Mesendoderm (in vitro differentiated cells): ENCODE measurements around the gene C5.
"Not testable (repeated sequence)": the region's sequence is repeated elsewhere in the genome, so short reads cannot be mapped to it uniquely, and the experiment has no call there.

Experiments
- DNase-seq: peaks from one replicate; pipeline ENCODE4 v3.0.0; 2013
- H2AK5ac ChIP-seq: 2 replicates; pipeline ENCODE4 v1.6.1; 2013; ENCODE audit warnings: low read length, inconsistent platforms
- H2BK120ac ChIP-seq: 2 replicates; pipeline ENCODE4 v1.6.1; 2013; ENCODE audit warnings: low read depth, mild to moderate bottlenecking, low read length, moderate library complexity, mixed read lengths
- H2BK15ac ChIP-seq: replicated peaks from 2 replicates; pipeline ENCODE4 v1.6.1; 2013; ENCODE audit warnings: low read depth, mild to moderate bottlenecking, moderate library complexity
- H2BK5ac ChIP-seq: 2 replicates; pipeline ENCODE4 v1.6.1; 2013; ENCODE audit warnings: low read length, inconsistent platforms
- H3K18ac ChIP-seq: 2 replicates; pipeline ENCODE4 v1.6.1; 2013; ENCODE audit warnings: mild to moderate bottlenecking, low read length, mixed read lengths
- H3K23ac ChIP-seq: one replicate; pipeline ENCODE4 v1.6.1; 2013; ENCODE audit warnings: low read length
- H3K27ac ChIP-seq: 2 replicates; pipeline ENCODE4 v1.5.1; 2013; ENCODE audit warnings: low read depth, mild to moderate bottlenecking, inconsistent platforms, low read length, moderate library complexity
- H3K27me3 ChIP-seq: 2 replicates; pipeline ENCODE4 v1.6.1; 2013; ENCODE audit warnings: low read length, control low read depth, mild to moderate bottlenecking, inconsistent platforms; ENCODE audit not compliant: insufficient read depth, poor library complexity
- H3K36me3 ChIP-seq: 2 replicates; pipeline ENCODE4 v1.6.1; 2013; ENCODE audit warnings: low read length, inconsistent platforms; ENCODE audit not compliant: control insufficient read depth, insufficient read depth
- H3K4ac ChIP-seq: one replicate; pipeline ENCODE4 v1.6.1; 2013; ENCODE audit warnings: low read depth, mild to moderate bottlenecking, low read length, moderate library complexity
- H3K4me1 ChIP-seq: 2 replicates; pipeline ENCODE4 v1.6.1; 2013; ENCODE audit warnings: low read depth, low read length, inconsistent platforms; ENCODE audit not compliant: control insufficient read depth
- H3K4me2 ChIP-seq: 2 replicates; pipeline ENCODE4 v1.6.1; 2013; ENCODE audit warnings: low read length
- H3K4me3 ChIP-seq: 2 replicates; pipeline ENCODE4 v1.5.1; 2013; ENCODE audit warnings: mild to moderate bottlenecking, low read length
- H3K56ac ChIP-seq: one replicate; pipeline ENCODE4 v1.6.1; 2013; ENCODE audit warnings: low read length
- H3K79me1 ChIP-seq: 2 replicates; pipeline ENCODE4 v1.6.1; 2013; ENCODE audit warnings: low read length, inconsistent platforms
- H3K79me2 ChIP-seq: 2 replicates; pipeline ENCODE4 v1.6.1; 2013; ENCODE audit warnings: mild to moderate bottlenecking, low read length; ENCODE audit not compliant: control insufficient read depth, insufficient read depth
- H3K9ac ChIP-seq: 2 replicates; pipeline ENCODE4 v1.6.1; 2013; ENCODE audit warnings: low read length, inconsistent platforms
- H4K5ac ChIP-seq: one replicate; pipeline ENCODE4 v1.6.1; 2013; ENCODE audit warnings: low read length
- H4K8ac ChIP-seq: one replicate; pipeline ENCODE4 v1.6.1; 2013; ENCODE audit warnings: low read depth, mild to moderate bottlenecking, control low read depth, low read length, moderate library complexity
- WGBS: extraction: QIAGEN DNeasy Blood & Tissue Kit; methylation state at CpG from one replicate; pipeline ENCODE4 v1.1.7; 2013; ENCODE audit warnings: low lambda C conversion rate, missing lambda C conversion rate; ENCODE audit not compliant: insufficient coverage; ENCODE audit errors: extremely low coverage; 5-methylcytosine and 5-hydroxymethylcytosine counted together

The C5 gene

DNA sequence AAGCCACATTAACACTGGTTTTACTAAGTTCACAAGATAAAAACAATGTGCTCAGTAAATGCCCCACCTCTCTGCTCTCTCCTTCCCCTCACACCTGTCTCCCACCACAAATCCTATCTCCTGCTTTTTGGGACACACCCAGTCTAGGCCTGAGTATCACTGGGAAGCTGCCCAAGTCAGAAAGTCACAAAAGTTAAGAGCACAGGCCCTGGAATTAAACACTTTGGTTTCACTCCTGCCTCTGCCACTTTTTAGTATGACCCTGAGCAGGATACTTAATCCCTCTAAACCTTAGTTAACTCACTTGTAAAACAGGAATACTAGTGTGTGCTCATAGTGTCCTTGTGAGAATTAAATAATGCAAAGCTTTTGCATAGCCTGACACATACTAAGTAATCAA lies 11.3 kb downstream of the C5 start:
- no peak overlapping the region for H3K27ac ChIP-seq

DNA sequence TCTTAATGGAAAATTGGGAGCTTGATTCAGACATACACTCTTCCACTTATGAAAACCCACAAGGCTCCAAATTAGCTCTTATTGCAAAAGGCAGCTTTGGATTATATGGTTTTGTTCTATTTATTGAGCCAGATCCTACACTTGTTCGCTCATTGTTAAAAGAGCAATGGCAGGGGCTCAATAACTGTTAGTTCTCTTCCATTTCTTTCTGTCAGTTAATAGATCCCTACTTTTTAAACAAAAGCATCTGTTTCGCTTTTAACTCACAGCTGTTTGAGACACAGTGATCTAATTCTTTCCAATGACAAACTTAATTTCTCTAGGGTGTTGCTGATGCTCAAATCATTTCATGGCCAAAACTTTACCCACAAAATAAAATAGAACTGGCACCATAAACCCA lies 11.7 kb downstream of the C5 start:
- no peaks in the 10 kb centered on the region for H3K27me3 ChIP-seq
- WGBS = no CpG with 5 or more reads among the region's 2 CpGs
- no peaks in the 10 kb centered on the region for H3K4me1 ChIP-seq
- H3K18ac ChIP-seq = no peak overlapping the region
- H3K23ac ChIP-seq = no peak overlapping the region
- no peak overlapping the region for H3K27ac ChIP-seq
- no peak overlapping the region for H3K4me3 ChIP-seq
- H3K4ac ChIP-seq = no peak overlapping the region
- no peaks in the 10 kb centered on the region for H3K79me2 ChIP-seq
- no peak overlapping the region for H4K5ac ChIP-seq
- no peak overlapping the region for H3K9ac ChIP-seq
- no peaks in the 10 kb centered on the region for H3K79me1 ChIP-seq
- H3K4me2 ChIP-seq = no peak overlapping the region
- no peak overlapping the region for H3K56ac ChIP-seq
- no peak for DNase-seq
- no peak overlapping the region for H2BK5ac ChIP-seq
- no peak overlapping the region for H2AK5ac ChIP-seq
- no peaks in the 10 kb centered on the region for H3K36me3 ChIP-seq
- H2BK120ac ChIP-seq = no peak overlapping the region
- no peak overlapping the region for H2BK15ac ChIP-seq
- H4K8ac ChIP-seq = no peak overlapping the region

More for the DNA sequence above, 11.3 kb downstream of the C5 start:
- H3K23ac ChIP-seq = no peak overlapping the region
- no peak overlapping the region for H2BK15ac ChIP-seq
- H3K4me2 ChIP-seq = no peak overlapping the region
- no peaks in the 10 kb centered on the region for H3K79me1 ChIP-seq
- H2BK5ac ChIP-seq = no peak overlapping the region
- no peak overlapping the region for H3K4ac ChIP-seq
- no peaks in the 10 kb centered on the region for H3K27me3 ChIP-seq
- no peaks in the 10 kb centered on the region for H3K79me2 ChIP-seq
- H3K4me1 ChIP-seq = no peaks in the 10 kb centered on the region
- no peak overlapping the region for H4K5ac ChIP-seq
- H2BK120ac ChIP-seq = no peak overlapping the region
- no peak overlapping the region for H3K56ac ChIP-seq
- no peak overlapping the region for H3K18ac ChIP-seq
- no peaks in the 10 kb centered on the region for H3K36me3 ChIP-seq
- H3K4me3 ChIP-seq = no peak overlapping the region
- H4K8ac ChIP-seq = no peak overlapping the region
- H3K9ac ChIP-seq = no peak overlapping the region
- DNase-seq = no peak
- no peak overlapping the region for H2AK5ac ChIP-seq

DNA sequence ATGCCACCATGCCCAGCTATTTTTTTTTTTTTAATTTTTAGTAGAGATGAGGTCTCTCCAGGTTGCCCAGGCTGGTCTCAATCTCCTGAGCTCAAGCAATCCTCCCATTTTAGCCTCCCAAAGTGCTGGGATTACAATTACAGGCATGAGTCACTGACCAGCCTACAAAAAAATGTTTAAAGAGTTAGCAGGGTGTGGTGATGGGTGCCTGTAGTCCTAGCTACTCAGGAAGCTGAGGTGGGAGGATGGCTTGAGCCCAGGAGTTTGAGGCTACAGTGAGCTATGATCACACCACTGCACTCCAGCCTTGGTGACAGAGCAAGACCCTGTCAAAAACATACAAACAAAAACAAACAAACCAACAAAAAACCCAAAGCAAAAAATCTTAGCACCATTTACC lies 14.4 kb downstream of the C5 start:
- not testable (repeated sequence) for H4K5ac ChIP-seq, H2BK15ac ChIP-seq, H3K4ac ChIP-seq, H3K36me3 ChIP-seq, H3K79me1 ChIP-seq, H3K27me3 ChIP-seq, H3K23ac ChIP-seq, H3K4me1 ChIP-seq, H3K4me2 ChIP-seq, H3K18ac ChIP-seq, H3K56ac ChIP-seq, DNase-seq, H3K4me3 ChIP-seq, H3K27ac ChIP-seq, H4K8ac ChIP-seq, H2AK5ac ChIP-seq, H3K79me2 ChIP-seq, H2BK120ac ChIP-seq, H2BK5ac ChIP-seq, H3K9ac ChIP-seq

DNA sequence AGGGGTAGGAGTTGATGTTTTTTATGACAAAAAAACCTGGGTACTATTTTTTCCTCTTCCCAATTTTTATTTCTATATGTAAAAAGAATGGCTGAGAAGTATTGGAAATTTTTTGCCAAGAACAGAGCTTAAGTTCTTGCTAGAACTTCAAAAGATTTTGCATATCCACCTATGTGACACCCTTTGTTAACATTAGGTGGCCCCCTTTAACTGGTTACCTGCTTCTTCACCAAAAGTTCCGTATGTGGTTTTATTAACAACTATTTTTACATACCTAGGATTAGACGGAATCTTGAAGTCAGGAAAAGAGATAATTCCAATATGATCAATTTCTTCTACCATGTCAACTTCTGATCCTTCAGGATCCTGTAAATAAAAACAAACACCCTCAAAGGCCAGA lies 15.5 kb downstream of the C5 start:
- Histone ChIP-seq H3K4me3 (no peak overlapping the region), H3K23ac (no peak overlapping the region), H3K4me2 (no peak overlapping the region), H4K5ac (no peak overlapping the region), H2BK120ac (no peak overlapping the region), H3K18ac (no peak overlapping the region), H3K4me1 (no peaks in the 10 kb centered on the region), H3K36me3 (no peaks in the 10 kb centered on the region), H2BK15ac (no peak overlapping the region), H3K27ac (no peak overlapping the region), H2AK5ac (no peak overlapping the region), H3K27me3 (no peaks in the 10 kb centered on the region), H2BK5ac (no peak overlapping the region), H3K9ac (no peak overlapping the region), H3K79me2 (no peaks in the 10 kb centered on the region), H3K56ac (no peak overlapping the region), H4K8ac (no peak overlapping the region), H3K4ac (no peak overlapping the region), H3K79me1 (no peaks in the 10 kb centered on the region)
- no CpG with 5 or more reads among the region's 2 CpGs for WGBS
- no peak for DNase-seq

DNA sequence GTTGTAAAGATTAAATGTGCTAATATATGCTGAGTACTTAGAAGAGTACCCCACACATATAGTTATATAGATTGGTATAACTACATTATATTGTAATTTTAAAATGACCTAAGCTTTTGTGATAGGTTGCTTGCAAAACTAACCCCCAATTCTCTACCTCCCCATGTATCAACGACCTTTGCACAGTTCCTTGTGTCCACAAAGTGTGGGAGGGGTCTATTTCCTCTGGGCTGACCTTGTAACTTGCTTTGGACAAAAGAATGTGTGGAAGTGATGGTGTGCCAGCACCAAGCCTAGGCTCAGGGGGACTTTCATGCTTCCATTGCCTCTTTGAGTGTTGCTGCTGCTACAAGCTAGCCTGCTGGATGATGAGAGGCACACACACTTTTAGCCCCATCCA lies 20.6 kb downstream of the C5 start:
- no CpG with 5 or more reads among the region's 1 CpG for WGBS
- Histone ChIP-seq H3K27me3 (no peaks in the 10 kb centered on the region), H3K4me1 (no peaks in the 10 kb centered on the region), H3K18ac (no peak overlapping the region), H3K36me3 (no peaks in the 10 kb centered on the region), H2BK5ac (no peak overlapping the region), H4K8ac (no peak overlapping the region), H3K4ac (no peak overlapping the region), H3K9ac (no peak overlapping the region), H3K4me3 (no peak overlapping the region), H3K4me2 (no peak overlapping the region), H4K5ac (no peak overlapping the region), H3K79me1 (no peaks in the 10 kb centered on the region), H2BK120ac (no peak overlapping the region), H3K79me2 (no peaks in the 10 kb centered on the region), H3K56ac (no peak overlapping the region), H2AK5ac (no peak overlapping the region), H2BK15ac (no peak overlapping the region), H3K27ac (no peak overlapping the region), H3K23ac (no peak overlapping the region)
- DNase-seq = no peak

DNA sequence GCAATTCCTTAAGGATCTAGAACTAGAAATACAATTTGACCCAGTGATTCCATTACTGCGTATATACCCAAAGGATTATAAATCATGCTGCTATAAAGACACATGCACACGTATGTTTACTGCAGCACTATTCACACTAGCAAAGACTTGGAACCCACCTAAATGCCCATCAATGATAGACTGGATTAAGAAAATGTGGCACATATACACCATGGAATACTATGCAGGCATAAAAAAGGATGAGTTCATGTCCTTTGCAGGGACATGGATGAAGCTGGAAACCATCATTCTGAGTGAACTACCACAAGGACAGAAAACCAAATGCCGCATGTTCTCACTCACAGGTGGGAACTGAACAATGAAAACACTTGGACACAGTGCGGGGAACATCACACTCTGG lies 21.8 kb downstream of the C5 start:
- H3K4me3 ChIP-seq, H3K56ac ChIP-seq: not testable (repeated sequence)

More for the DNA sequence above, 21.8 kb downstream of the C5 start:
- not testable (repeated sequence) for H3K79me1 ChIP-seq, H3K4me2 ChIP-seq, H3K36me3 ChIP-seq, H3K27me3 ChIP-seq, H3K9ac ChIP-seq, H4K8ac ChIP-seq, H2BK120ac ChIP-seq, H2BK5ac ChIP-seq, H3K79me2 ChIP-seq, H4K5ac ChIP-seq, H2BK15ac ChIP-seq, H3K27ac ChIP-seq, DNase-seq, H3K4me1 ChIP-seq, H3K4ac ChIP-seq, H3K18ac ChIP-seq, H3K23ac ChIP-seq, H2AK5ac ChIP-seq
- no CpG with 5 or more reads among the region's 4 CpGs for WGBS
